ENCODE measurements around the gene NAALADL1.

- TF ChIP-seq EZH2phosphoT487 (IDR thresholded peaks at IDR 0.05; ENCODE audit: low read depth) (no peak), CTCF (IDR thresholded peaks at IDR 0.05; ENCODE audit: low read depth, low read length) (no peak)
Observed at GRCh38 chr11:65107751-65108468, 49.6 kb upstream of the NAALADL1 start.

Measured in OCI-LY3 (cell line).